Measurements from ENCODE around the gene GLIPR2.

Gene GLIPR2

GRCh38 chr9:36092014-36092413 is 44.5 kb upstream of the GLIPR2 start:
- TF ChIP-seq TCF12 (IDR thresholded peaks at IDR 0.05; ENCODE audit: low read depth) (no peak), RAD21 (IDR thresholded peaks at IDR 0.05; ENCODE audit: low read depth) (no peak), YY1 (IDR thresholded peaks at IDR 0.05; ENCODE audit: low read depth) (no peak), EGR1 (IDR thresholded peaks at IDR 0.05) (no peak), ZBTB7A (IDR thresholded peaks at IDR 0.05; ENCODE audit: low read depth) (no peak), FOXM1 (IDR thresholded peaks at IDR 0.05; ENCODE audit: borderline replicate concordance, low read depth) (no peak), USF1 (IDR thresholded peaks at IDR 0.05) (no peak), MAX (IDR thresholded peaks at IDR 0.05) (no peak), CREB1 (IDR thresholded peaks at IDR 0.05; ENCODE audit: low read depth) (no peak), CEBPB (IDR thresholded peaks at IDR 0.05) (no peak), REST (IDR thresholded peaks at IDR 0.05; ENCODE audit: low read depth) (no peak), TEAD4 (IDR thresholded peaks at IDR 0.05) (no peak), EP300 (IDR thresholded peaks at IDR 0.05; ENCODE audit: borderline replicate concordance) (no peak), TAF1 (IDR thresholded peaks at IDR 0.05; ENCODE audit: low read depth) (no peak), NFIC (IDR thresholded peaks at IDR 0.05) (no peak)

DNA sequence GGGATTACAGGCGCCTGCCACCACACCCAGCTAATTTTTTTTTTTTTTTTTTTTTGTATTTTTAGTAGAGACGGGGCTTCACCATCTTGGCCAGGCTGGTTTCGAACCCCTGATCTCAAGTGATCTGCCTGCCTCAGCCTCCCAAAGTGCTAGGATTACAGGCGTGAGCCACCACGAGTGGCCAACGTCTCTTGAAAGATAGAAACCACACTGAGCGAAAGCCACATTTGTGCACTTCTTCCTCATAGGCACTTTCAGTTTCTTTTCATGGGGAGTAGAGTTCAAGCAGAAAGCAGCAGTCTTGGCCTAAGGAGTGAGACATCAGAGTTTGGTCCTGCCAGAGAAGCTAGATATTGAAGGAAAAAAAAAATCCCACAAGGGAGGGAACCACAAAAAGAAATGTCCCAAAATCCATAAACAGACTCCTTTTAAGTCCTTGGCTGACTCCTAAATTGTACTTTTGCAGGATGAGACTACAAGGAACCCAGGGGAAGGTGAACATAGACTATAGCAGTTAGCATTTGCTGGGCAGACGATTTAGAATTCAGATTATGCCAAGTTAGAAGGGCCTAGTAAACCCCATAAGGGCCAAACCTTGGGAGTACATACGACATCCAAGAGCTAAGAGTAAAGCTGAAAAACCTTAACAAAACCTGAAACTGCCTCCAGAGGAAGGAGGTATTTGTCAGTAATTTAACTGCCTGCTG is 43.9 kb upstream of the GLIPR2 start:
- TF ChIP-seq NFIC (IDR thresholded peaks at IDR 0.05) (no peak), CREB1 (IDR thresholded peaks at IDR 0.05; ENCODE audit: low read depth) (no peak), ZBTB7A (IDR thresholded peaks at IDR 0.05; ENCODE audit: low read depth) (no peak), FOXM1 (IDR thresholded peaks at IDR 0.05; ENCODE audit: borderline replicate concordance, low read depth) (no peak), MAX (IDR thresholded peaks at IDR 0.05) (no peak), CEBPB (IDR thresholded peaks at IDR 0.05) (no peak), TAF1 (IDR thresholded peaks at IDR 0.05; ENCODE audit: low read depth) (no peak), YY1 (IDR thresholded peaks at IDR 0.05; ENCODE audit: low read depth) (no peak)

- TF ChIP-seq REST (IDR thresholded peaks at IDR 0.05; ENCODE audit: low read depth), result no peak
- TF ChIP-seq ZBTB7A (IDR thresholded peaks at IDR 0.05; ENCODE audit: low read depth), result no peak
- TF ChIP-seq CREB1 (IDR thresholded peaks at IDR 0.05; ENCODE audit: low read depth), result no peak
- TF ChIP-seq EP300 (IDR thresholded peaks at IDR 0.05; ENCODE audit: borderline replicate concordance), result no peak
- TF ChIP-seq TEAD4 (IDR thresholded peaks at IDR 0.05), result no peak
- TF ChIP-seq YY1 (IDR thresholded peaks at IDR 0.05; ENCODE audit: low read depth), result no peak
- TF ChIP-seq FOXM1 (IDR thresholded peaks at IDR 0.05; ENCODE audit: borderline replicate concordance, low read depth), result no peak
Measured at GRCh38 chr9:36093384-36093783, 43.1 kb upstream of the GLIPR2 start.

DNA sequence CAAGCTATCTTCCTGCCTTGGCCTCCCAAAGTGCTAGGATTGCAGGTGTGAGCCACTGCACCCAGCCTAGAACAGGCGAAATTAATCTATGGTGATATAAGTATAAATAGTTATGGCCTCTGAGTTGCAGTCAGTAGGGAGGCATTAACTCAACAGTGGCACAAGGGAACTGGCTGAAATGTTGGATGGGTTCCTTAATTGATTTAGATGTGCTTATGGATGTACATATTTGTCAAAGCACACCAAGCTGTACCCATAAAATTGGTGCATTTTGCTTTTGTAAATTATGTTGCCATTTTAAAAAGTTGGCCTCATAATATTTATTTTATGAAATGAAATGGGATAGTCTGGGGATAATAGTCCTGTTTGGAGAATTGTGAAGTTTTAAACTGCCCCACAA is 36.8 kb upstream of the GLIPR2 start:
- TF ChIP-seq REST (IDR thresholded peaks at IDR 0.05; ENCODE audit: low read depth), result no peak
- TF ChIP-seq CEBPB (IDR thresholded peaks at IDR 0.05), result no peak
- TF ChIP-seq TAF1 (IDR thresholded peaks at IDR 0.05; ENCODE audit: low read depth), result no peak
- TF ChIP-seq TEAD4 (IDR thresholded peaks at IDR 0.05), result no peak
- TF ChIP-seq TCF12 (IDR thresholded peaks at IDR 0.05; ENCODE audit: low read depth), result no peak
- no peak for TF ChIP-seq YY1 (IDR thresholded peaks at IDR 0.05; ENCODE audit: low read depth)
- no peak for TF ChIP-seq CREB1 (IDR thresholded peaks at IDR 0.05; ENCODE audit: low read depth)
- TF ChIP-seq RAD21 (IDR thresholded peaks at IDR 0.05; ENCODE audit: low read depth), result no peak

DNA sequence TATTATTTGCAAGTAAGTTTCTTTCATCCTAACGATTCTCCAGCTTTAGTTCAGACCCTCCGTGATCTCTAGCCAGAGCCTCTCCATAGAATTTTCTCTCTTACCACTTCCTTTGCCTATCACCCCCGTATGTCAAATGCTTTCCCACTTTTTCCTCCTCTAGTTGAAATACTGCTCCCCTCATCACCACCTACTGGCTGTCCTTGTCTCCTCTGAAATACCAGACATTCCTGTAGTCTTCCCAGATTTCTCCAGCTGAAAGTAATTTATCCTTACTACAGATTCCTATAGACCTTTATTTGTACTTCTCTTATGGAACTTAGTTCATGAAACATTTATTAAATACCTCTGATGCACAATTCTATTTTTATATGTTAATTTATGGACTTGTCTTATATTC is 36.0 kb upstream of the GLIPR2 start:
- TF ChIP-seq TAF1 (IDR thresholded peaks at IDR 0.05; ENCODE audit: low read depth) (no peak), TEAD4 (IDR thresholded peaks at IDR 0.05) (peak; percentile 36; the same call in 1 of the 2 replicates)
